ENCODE results near the gene GPHN.
"Not testable (repeated sequence)": the region's sequence is repeated elsewhere in the genome, so short reads cannot be mapped to it uniquely, and the experiment has no call there.

The GPHN gene

GRCh38 chr14:67059596-67059995 lies 551.6 kb downstream of the GPHN start:
- no peak for DNase-seq (ENCODE audit: low spot score)

DNA sequence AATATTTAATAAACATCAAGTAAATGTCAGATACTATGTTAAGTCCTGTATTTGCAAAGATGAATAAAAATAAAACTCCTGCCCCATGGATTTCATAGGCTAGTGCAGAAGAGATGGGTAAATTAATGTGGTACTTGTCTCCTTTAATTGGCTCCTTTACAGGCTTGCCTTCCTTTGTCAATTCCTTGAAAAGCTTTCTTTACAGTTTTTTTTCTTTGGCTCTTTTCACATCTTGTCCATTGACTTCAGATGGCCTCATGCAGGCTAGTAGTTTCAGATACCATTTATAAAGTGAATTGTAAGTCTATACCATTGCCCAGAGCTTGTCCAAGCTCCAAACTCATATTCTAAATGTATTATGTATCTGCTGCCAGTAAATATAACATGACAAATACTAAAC lies 552.6 kb downstream of the GPHN start:
- no peak for DNase-seq (ENCODE audit: low spot score)

DNA sequence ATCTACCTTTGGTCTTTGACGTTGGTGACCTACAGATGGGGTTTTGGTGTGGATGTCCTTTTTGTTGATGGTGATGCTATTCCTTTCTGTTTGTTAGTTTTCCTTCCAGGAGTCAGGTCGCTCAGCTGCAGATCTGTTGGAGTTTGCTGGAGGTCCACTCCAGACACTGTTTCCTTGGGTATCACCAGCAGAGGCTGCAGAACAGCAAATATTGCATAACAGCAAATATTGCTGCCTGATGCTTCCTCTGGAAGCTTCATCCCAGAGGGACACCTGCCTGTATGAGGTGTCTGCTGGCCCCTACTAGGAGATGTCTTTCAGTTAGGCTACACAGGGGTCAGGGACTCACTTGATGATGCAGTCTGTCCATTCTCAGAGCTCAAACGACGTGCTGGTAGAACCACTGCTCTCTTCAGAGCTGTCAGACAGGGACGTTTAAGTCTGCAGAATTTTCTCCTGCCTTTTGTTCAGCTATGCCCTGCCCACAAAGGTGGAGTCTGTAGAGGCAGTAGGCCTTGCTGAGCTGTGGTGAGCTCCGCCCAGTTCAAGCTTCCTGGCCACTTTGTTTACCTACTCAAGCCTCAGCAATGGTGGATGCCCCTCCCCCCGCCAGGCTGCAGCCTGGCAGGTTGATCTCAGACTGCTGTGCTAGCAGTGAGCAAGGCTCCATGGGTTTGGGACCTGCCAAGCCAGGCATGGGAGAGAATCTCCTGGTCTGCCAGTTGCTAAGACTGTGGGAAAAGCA lies 559.3 kb downstream of the GPHN start:
- DNase-seq (ENCODE audit: low spot score): not testable (repeated sequence)

- no peak for DNase-seq (ENCODE audit: low spot score)
Measured at GRCh38 chr14:67068251-67068650, 560.3 kb downstream of the GPHN start.

DNA sequence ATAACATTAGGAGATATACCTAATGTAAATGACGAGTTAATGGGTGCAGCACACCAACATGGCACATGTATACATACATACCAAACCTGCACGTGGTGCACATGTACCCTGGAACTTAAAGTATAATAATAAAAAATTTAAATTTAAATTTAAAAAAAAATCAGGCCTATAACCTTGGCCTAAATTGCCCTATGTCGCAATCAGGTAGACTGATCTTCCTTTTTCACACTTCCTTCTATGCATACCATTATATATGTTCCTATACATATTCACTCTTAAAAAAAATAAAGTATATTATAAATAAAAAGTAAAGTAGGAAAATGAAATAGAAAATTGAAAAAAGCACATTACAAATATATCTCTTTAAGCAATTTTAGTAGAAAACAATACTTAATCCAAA lies 563.6 kb downstream of the GPHN start:
- no peak for DNase-seq (ENCODE audit: low spot score)

GRCh38 chr14:67077921-67078320 lies 570.0 kb downstream of the GPHN start:
- DNase-seq (ENCODE audit: low spot score): no peak

DNA sequence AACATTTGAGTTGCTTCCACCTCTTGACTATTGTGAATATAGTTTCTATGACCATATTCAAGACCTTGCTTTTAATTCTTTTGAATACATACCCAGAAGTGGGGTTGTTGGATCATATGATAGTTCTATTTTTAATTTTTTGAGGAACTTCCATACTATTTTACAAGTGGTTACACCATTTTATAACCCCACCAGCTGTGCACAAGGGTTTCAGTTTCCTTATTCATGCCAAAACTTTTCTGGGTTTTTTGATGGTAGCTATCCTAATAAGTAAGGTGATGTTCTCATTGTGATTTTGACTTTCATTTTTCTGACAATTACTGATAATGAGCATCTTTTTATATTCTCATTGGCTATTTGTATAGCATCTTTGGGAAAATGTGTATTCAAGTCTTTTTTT lies 571.9 kb downstream of the GPHN start:
- DNase-seq (ENCODE audit: low spot score): no peak

DNA sequence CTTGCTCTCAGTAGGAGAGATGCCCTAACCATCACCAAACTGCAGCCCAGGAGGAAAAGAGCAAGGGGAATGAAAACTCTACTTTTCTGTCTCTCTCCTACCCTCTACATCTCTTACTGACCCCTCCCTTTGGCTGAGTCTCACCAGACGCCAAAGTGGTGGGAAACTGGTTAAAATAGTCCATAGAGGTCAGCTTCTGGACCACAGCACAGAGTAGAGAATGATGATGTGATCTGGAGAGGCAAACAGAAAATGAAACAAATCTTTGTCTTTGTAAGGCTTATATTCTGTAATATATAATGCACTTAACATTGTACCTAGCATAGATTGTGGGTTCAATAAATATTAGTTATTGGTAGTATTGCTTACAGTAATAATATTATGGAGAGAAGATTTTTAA lies 600.3 kb downstream of the GPHN start:
- no peak for DNase-seq (ENCODE audit: low spot score)

DNA sequence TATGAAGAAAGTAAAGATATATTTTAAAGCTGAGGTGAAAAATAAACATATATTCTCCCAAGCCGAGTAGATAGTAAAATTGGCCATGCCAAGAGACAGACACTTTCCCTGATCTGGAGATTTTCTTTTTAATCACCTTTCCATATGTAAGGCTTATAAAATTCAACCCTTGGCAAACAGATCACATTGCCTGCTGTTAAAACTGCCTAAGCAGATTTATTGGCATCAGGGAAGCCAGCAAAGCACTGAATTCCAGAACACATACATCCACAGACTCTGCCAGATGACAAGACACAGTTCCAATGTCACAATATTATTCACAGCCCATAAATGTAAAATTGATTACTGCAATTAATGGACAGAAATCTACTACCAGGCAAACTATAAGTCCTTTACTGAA lies 603.1 kb downstream of the GPHN start:
- DNase-seq (ENCODE audit: low spot score): no peak

- no peak for DNase-seq (ENCODE audit: low spot score)
Measured at GRCh38 chr14:67112344-67112743, 604.4 kb downstream of the GPHN start.

GRCh38 chr14:67127174-67127573 lies 619.2 kb downstream of the GPHN start:
- no peak for DNase-seq (ENCODE audit: low spot score)

DNA sequence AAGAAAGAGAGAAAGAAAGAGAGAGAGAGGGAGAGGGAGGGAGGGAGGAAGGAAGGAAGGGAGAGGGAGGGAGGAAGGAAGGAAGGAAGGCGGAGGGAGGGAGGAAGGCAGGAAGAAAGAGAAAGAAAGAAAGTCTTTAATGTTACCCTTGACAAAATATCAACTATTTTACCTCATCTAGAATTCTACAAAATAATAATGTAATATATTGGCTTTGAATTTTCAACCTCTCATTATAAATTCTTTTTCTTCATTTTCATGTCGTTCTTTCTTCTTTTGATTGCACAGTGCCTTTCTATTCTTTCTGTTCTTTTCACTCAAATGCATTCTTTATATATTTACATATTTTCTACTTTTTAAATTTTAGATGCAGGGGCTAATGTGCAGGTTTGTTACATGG lies 621.8 kb downstream of the GPHN start:
- DNase-seq (ENCODE audit: low spot score): no peak

DNA sequence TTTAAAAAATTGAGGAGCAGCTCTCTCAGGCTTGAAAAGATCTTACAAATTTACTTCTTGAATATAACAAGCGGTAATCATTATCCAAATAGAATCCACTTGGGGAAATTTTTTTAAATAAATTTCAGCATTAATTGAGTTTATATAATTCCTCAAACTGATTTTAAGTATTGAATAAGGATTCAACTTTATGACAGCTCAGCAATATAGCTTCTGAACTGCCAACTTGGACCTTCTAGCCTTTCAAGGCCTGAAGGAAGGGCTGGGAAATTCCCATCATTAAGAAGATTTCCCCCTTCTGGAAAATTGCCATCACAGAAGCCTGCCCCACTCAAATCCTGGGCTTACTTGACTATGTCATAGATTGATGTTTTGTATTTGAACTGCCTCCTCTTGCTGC lies 623.7 kb downstream of the GPHN start:
- no peak for DNase-seq (ENCODE audit: low spot score)

DNA sequence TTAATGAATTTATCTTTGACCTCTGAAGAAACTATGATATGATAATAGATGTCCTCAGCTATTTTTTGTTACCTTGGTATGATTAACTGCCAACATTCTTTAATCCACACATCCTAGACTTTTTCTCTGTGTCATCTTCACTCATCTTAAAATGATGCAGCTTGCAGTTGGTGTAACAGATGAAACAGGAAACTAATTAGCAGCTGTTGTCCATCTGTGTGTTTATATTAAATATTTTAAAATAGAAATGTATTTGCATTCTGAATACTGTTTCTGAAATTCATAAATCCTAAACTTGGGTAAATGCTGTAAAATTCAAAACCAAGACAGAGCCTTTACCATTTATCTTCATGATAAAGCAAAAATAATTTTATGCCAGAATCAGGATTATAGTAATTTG lies 625.2 kb downstream of the GPHN start:
- no peak for DNase-seq (ENCODE audit: low spot score)

GRCh38 chr14:67133595-67134441 lies 625.9 kb downstream of the GPHN start:
- DNase-seq (ENCODE audit: low spot score): peak; percentile 10

DNA sequence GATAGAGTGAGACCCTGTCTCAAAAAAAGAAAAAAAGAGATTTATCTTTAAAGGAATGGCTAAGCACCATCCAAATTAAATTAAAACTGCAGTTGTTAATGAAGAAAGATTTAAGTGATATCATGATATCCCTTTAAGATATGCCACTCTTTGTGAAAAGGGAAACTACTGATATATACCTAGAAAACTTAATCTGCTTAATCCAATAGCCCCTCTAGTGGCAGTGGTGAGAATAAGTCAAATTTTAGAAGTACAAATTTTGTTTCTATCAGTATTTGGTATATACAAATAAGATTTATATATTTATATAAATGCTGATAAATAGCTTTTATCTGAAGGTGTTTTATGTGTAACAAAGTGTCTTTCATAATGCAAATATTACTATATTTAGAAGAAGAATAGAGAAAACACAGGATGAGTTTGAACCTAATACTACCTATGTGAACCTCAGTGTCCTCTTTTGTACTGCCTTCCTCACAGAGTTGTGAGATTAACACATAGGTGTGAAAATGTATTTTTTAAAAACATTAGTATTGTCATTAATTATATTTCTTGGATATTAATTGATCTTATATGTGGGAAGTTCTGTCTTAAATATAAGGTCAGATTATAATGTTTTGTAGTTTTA lies 629.9 kb downstream of the GPHN start:
- peak; percentile 65 for DNase-seq (ENCODE audit: low spot score)

- DNase-seq (ENCODE audit: low spot score): no peak
Measured at GRCh38 chr14:67140556-67140955, 632.6 kb downstream of the GPHN start.

- no peak for DNase-seq (ENCODE audit: low spot score)
Measured at GRCh38 chr14:67141146-67141900, 633.4 kb downstream of the GPHN start.

GRCh38 chr14:67151082-67151666 lies 643.2 kb downstream of the GPHN start:
- DNase-seq (ENCODE audit: low spot score): no peak

GRCh38 chr14:67158566-67158965 lies 650.6 kb downstream of the GPHN start:
- no peak for DNase-seq (ENCODE audit: low spot score)

- no peak for DNase-seq (ENCODE audit: low spot score)
Measured at GRCh38 chr14:67162385-67162784, 654.4 kb downstream of the GPHN start.

- peak; percentile 63 for DNase-seq (ENCODE audit: low spot score)
Measured at GRCh38 chr14:67166450-67166853, 658.5 kb downstream of the GPHN start.
